H1 (cell line): Measurements from ENCODE around the gene SMIM38.

ENCODE experiments used
- EP300 ChIP-seq, 2 experiments: IDR thresholded peaks; 1 replicate in 1 of 2; 2 replicates in 1 of 2; pipeline ENCODE4 v1.6.1; 2011 to 2012; ENCODE audit warnings: low read depth in 2 of 2, low read length in 2 of 2, mild to moderate bottlenecking in 2 of 2, borderline replicate concordance in 1 of 2, inconsistent platforms in 1 of 2, moderate library complexity in 1 of 2
- GABPA ChIP-seq: IDR thresholded peaks from 2 replicates; pipeline ENCODE4 v1.6.1; 2011; ENCODE audit warnings: mild to moderate bottlenecking, low read length, moderate library complexity, borderline replicate concordance; ENCODE audit not compliant: insufficient read depth
- JUND ChIP-seq: IDR thresholded peaks from 2 replicates; pipeline ENCODE4 v1.6.1; 2011; ENCODE audit warnings: mild to moderate bottlenecking, improper control_type of control experiment, low read length
- MAX ChIP-seq: IDR thresholded peaks from 2 replicates; pipeline ENCODE4 v1.6.1; 2012; ENCODE audit warnings: inconsistent platforms
- SIN3A ChIP-seq, 2 experiments: IDR thresholded peaks in 1 of 2; conservative IDR thresholded peaks in 1 of 2; 2 replicates each; pipeline ENCODE4 v1.6.1; 2011 to 2012; ENCODE audit warnings: low read length in 2 of 2, improper control_type of control experiment in 1 of 2, low read depth in 1 of 2, mild to moderate bottlenecking in 1 of 2
- SIX5 ChIP-seq: IDR thresholded peaks from 2 replicates; pipeline ENCODE4 v1.6.1; 2011; ENCODE audit warnings: mild to moderate bottlenecking, low read depth, low read length
- ZNF274 ChIP-seq: IDR thresholded peaks from 2 replicates; pipeline ENCODE4 v1.7.0; 2012; ENCODE audit warnings: low read length, borderline replicate concordance; ENCODE audit errors: extremely low read depth
- TF ChIP-seq, protein P1 (sequence below), 3 experiments: IDR thresholded peaks; 1 replicate in 2 of 3; 2 replicates in 1 of 3; pipeline versions ENCODE4 v1.5.1 to v1.6.1; 2011; ENCODE audit warnings: low read length in 3 of 3, mild to moderate bottlenecking in 3 of 3, inconsistent platforms in 2 of 3, low read depth in 1 of 3, moderate library complexity in 1 of 3; ENCODE audit not compliant: insufficient read depth in 1 of 3; ENCODE audit errors: control extremely low read depth in 1 of 3

DNA sequence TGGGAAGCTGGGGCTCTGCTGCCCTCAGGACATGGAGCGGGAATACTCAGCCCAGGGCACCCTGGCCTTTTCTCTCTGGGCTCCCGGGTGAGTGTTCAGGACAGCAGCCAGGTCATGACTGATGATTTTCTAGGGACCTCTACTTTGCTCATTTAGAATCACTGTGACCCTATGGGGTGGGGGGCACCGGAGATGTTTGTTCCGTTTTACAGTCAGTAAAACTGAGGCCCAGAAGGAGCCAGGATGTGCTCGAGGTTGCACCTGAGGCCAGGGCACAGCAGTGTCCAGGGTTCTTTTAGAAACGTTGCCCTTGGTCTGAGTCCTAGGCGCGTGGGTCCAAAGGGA lies 48.1 kb downstream of the SMIM38 start:
- TF ChIP-seq ZNF274 (no peak), SIX5 (no peak), SIN3A (conservative IDR thresholded peaks at IDR 0.05 in 1 of 2, IDR thresholded peaks at IDR 0.05 in 1 of 2; ENCODE audit: low read depth in 1 of 2, low read length in 2 of 2) (no peak), EP300 (IDR thresholded peaks at IDR 0.05; ENCODE audit: borderline replicate concordance in 1 of 2, low read depth in 2 of 2, low read length in 2 of 2) (no peak), JUND (no peak), MAX (no peak), GABPA (no peak)
- TF ChIP-seq, protein P1, sequence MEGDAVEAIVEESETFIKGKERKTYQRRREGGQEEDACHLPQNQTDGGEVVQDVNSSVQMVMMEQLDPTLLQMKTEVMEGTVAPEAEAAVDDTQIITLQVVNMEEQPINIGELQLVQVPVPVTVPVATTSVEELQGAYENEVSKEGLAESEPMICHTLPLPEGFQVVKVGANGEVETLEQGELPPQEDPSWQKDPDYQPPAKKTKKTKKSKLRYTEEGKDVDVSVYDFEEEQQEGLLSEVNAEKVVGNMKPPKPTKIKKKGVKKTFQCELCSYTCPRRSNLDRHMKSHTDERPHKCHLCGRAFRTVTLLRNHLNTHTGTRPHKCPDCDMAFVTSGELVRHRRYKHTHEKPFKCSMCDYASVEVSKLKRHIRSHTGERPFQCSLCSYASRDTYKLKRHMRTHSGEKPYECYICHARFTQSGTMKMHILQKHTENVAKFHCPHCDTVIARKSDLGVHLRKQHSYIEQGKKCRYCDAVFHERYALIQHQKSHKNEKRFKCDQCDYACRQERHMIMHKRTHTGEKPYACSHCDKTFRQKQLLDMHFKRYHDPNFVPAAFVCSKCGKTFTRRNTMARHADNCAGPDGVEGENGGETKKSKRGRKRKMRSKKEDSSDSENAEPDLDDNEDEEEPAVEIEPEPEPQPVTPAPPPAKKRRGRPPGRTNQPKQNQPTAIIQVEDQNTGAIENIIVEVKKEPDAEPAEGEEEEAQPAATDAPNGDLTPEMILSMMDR (IDR thresholded peaks at IDR 0.05; ENCODE audit: control extremely low read depth in 1 of 3, insufficient read depth in 1 of 3, low read depth in 1 of 3, low read length in 3 of 3): no peak
